ENCODE measurements around the gene LAMB1. TPM values are rescaled to one million over a fixed set of nuclear protein-coding genes. Genes with fewer than 3 reads are reported as not detected.
A peak's percentile ranks its signal among the peaks of the same experiment; 100 is the strongest.

LAMB1 gene
- total and polyA plus RNA-seq, 3 donors from 2014 or later = 42.0 to 65.2 (median 43.1) TPM

DNA sequence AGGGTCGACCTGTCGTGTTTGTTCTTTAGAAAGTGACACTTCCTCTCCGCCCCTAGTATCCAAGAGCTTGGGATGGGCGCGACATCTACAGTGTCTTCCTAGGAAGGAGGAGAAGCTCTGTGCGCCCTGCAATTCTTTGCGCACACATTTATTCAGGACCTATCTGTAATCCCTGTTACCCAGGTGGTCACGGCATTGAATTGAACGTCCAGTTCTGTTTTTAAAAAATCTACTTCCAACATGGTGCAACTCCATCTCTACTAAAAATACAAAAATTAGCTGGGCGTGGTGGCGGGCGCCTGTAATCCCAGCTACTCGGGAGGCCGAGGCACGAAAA is 606 bp upstream of the LAMB1 start:
- intact Hi-C loops (cut with DNase I; ENCODE audit: low total_unique reads) = loop anchor here (10.0 kb wide), 1 partner anchor 109 kb away; the partner anchor contains the start of gene DLD
- TF ChIP-seq POLR2A (IDR thresholded peaks at IDR 0.05) = no peak
- TF ChIP-seq, protein P1, sequence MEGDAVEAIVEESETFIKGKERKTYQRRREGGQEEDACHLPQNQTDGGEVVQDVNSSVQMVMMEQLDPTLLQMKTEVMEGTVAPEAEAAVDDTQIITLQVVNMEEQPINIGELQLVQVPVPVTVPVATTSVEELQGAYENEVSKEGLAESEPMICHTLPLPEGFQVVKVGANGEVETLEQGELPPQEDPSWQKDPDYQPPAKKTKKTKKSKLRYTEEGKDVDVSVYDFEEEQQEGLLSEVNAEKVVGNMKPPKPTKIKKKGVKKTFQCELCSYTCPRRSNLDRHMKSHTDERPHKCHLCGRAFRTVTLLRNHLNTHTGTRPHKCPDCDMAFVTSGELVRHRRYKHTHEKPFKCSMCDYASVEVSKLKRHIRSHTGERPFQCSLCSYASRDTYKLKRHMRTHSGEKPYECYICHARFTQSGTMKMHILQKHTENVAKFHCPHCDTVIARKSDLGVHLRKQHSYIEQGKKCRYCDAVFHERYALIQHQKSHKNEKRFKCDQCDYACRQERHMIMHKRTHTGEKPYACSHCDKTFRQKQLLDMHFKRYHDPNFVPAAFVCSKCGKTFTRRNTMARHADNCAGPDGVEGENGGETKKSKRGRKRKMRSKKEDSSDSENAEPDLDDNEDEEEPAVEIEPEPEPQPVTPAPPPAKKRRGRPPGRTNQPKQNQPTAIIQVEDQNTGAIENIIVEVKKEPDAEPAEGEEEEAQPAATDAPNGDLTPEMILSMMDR (IDR thresholded peaks at IDR 0.05) = no peak
- H3K27ac ChIP-seq = peak overlapping the region; percentile 24 to 86
- peak overlapping the region; percentile 61 to 69 for H3K4me3 ChIP-seq
- H3K27me3 ChIP-seq = no peaks in the 10 kb centered on the region
- 38 to 48% methylated on average over 14 to 15 of the region's 15 CpGs for WGBS, 2 donors
- H3K4me1 ChIP-seq = peaks cover 3% of the 10 kb centered on the region
- no peaks in the 10 kb centered on the region for H3K9me3 ChIP-seq
- no peaks in the 10 kb centered on the region for H3K36me3 ChIP-seq (ENCODE audit: low read depth, missing control alignments)
- no peak for DNase-seq

DNA sequence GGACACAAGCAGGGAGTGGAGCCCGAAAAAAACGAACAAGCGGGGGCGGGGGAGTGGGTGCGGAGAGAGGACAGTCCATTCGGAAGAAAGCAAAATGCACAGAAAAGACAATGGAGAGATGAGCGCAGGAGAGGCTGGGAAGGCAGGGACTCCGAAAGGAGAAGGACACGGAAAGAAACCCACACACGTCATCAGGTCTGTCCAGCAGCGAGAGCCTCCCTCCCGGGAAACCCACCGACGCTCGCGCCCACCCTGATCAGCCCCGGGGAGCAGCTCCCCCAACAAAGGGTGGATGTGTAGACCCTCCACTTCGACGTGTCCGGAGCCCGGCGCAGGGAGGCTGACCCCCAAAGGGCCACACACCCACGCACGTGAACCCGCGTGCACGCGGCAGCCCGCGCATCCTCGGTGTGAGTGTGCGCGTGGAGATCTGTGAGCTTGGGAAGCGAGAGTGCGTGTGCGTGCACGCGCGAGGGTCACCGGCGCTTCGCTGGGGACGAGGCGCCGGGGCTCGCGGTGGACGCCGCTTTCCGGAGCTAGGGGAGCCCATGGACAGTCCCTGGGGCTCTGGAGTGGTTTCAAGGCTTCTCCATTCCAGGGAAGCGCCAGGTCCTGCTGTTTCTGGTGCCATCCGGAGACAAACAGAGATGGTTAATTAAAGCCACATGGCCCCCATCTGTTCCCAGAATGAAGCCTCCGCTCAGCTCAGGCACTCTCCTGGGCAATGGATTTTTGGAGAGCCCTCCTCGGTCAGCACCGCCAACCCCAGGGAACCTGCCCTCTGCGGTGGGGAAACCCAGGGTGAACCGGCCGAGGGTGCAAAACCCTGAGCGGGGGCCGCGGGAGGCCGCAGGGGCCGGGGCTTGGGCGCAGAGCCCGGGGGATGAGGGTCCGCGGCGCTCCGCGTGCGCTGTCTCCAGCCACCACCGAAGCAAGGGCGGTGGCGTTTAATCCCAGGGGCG is 916 bp downstream of the LAMB1 start:
- intact Hi-C loops (cut with DNase I; ENCODE audit: low total_unique reads) = loop anchor here (10.0 kb wide), 1 partner anchor 107 kb away; the partner anchor contains the start of gene DLD

DNA sequence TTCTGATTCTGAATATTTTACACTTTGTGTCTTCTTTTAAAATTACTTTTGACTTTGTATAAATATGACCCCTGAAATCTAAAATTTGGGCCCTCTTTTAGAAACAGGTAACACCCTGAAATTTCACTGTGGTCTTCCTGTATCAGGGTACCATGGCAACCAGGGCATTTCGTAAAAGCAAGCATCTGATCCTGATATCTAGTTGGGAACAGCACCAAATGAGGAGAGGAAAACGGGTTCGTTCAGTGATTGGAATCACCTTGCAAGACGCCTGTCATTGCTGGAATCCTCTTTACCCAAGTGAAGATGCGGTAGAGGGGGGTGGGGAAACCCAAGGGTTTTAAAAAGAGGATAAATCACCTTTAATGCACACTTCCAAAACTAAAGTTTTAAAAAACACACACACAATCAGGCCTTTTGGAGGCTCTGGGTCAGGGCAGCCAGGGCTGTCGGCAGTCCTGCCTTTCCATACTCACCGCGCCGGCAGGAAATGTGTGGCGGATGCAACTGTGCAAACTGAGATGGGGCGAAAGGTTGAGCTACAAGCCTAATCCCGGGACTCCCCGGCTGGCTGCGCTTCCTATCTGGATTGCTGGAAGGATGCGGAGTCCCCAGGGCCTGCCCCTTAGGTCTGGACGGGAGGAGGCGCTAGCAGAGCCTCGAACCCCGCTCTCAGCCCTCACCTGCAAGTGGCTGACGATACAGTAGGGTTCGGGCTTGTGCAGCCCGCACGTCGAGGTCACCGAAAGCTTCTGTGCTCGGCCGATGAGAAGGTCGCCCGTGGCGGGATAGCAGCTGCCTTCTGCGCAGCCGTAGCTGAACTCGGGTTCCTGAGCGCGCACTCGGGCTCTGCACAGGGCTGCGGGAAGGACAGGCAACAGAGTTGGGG is 1.8 kb downstream of the LAMB1 start:
- Histone ChIP-seq H3K4me1 (peaks cover 3% of the 10 kb centered on the region), H3K27me3 (no peaks in the 10 kb centered on the region), H3K27ac (peak overlapping the region; percentile 24 to 86), H3K36me3 (ENCODE audit: low read depth, missing control alignments) (no peaks in the 10 kb centered on the region), H3K4me3 (peak overlapping the region; percentile 61 to 69), H3K9me3 (no peaks in the 10 kb centered on the region)
- DNase-seq = peak; percentile 36
- no peak for TF ChIP-seq POLR2A (IDR thresholded peaks at IDR 0.05)
- TF ChIP-seq, protein P1 (IDR thresholded peaks at IDR 0.05) = no peak
- intact Hi-C loops (cut with DNase I; ENCODE audit: low total_unique reads) = loop anchor here (10.0 kb wide), 1 partner anchor 106 kb away; the partner anchor contains the start of gene DLD
- 7 to 10% methylated on average over 22 to 37 of the region's 37 CpGs for WGBS, 2 donors

More for the DNA sequence above, 916 bp downstream of the LAMB1 start:
- no peaks in the 10 kb centered on the region for H3K36me3 ChIP-seq (ENCODE audit: low read depth, missing control alignments)
- H3K4me1 ChIP-seq = peaks cover 3% of the 10 kb centered on the region
- DNase-seq = no peak
- no peaks in the 10 kb centered on the region for H3K9me3 ChIP-seq
- peak overlapping the region; percentile 24 to 86 for H3K27ac ChIP-seq
- H3K4me3 ChIP-seq = peak overlapping the region; percentile 61 to 69
- no peaks in the 10 kb centered on the region for H3K27me3 ChIP-seq
- 1% methylated on average over 14 to 75 of the region's 75 CpGs for WGBS, 2 donors
- TF ChIP-seq POLR2A (IDR thresholded peaks at IDR 0.05) = no peak
- TF ChIP-seq, protein P1 (IDR thresholded peaks at IDR 0.05) = no peak

DNA sequence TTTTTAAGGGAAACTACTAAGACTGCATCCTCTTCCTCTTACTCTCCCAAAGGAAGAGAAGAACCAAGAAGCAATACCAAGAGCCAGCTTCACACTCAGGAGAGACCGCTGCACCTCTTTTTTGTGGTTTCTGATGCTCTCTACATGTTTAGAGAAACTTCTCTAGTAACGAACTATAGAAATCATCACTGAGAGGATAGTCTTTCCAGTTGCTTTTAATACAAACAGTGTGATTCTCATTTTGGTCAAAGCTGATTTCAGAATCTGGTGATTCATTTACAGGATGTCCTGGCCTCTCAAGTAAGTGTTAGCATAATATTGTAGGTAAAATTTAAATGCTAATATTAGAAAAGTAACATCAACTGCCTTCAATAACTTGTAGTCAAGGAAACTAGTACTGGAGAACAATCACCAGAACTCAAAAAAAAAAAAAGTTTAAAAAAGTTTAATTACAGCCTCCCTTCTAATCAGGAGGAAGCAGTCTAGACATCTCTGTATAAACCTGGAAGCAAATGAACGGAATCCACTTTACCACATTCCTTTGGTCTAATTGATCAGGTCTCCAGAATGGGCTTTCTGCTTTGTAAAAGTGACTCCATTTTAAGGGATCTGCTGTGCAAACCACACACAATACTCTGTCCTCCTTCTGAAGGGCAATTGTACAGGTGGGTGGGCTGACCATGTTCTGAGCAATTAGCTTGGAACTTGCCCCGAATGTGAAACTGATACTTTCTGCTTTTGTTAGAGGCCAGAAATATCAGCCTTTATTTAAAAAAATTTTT is 3.0 kb downstream of the LAMB1 start:
- Histone ChIP-seq H3K4me3 (no peak overlapping the region), H3K4me1 (peaks cover 8% of the 10 kb centered on the region)

More for the DNA sequence above, 3.0 kb downstream of the LAMB1 start:
- intact Hi-C loops (cut with DNase I; ENCODE audit: low total_unique reads) = loop anchor here (10.0 kb wide), 1 partner anchor 105 kb away; the partner anchor contains the start of gene DLD
- H3K9me3 ChIP-seq = no peaks in the 10 kb centered on the region
- no peak for DNase-seq
- H3K27ac ChIP-seq = peak overlapping the region in 1 of 2 donors; percentile 86
- 59 to 61% methylated on average over 4 of the region's 4 CpGs for WGBS, 2 donors
- no peaks in the 10 kb centered on the region for H3K27me3 ChIP-seq
- TF ChIP-seq, protein P1 (IDR thresholded peaks at IDR 0.05) = no peak
- TF ChIP-seq POLR2A (IDR thresholded peaks at IDR 0.05) = no peak
- H3K36me3 ChIP-seq (ENCODE audit: low read depth, missing control alignments) = no peaks in the 10 kb centered on the region
